ENCODE data around the gene CEP170B.

DNA sequence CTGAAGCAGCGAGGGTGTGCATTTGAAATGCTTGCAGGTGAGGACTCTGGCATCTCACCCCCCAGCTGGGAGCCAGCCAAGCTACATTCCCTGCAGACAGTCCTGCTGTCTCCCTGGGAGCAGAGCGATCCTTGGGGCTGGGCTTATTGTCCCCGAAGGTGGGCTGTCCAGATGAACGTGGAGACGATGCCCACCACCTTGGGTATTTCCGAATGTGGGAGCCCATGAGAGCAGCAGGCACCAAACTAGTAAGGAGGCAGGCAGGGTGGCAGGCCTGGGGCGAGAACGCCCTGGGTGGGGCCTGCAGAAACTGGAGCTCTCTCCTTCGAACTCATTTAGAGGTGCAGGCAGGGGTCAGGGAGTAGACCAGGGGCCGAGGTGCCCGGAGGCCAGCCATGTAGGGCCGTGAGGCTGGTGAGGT is 45.7 kb upstream of the CEP170B start:
- no peak for TF ChIP-seq JUN (IDR thresholded peaks at IDR 0.05; ENCODE audit: borderline replicate concordance, insufficient read depth, insufficient read length, low read depth)
- no peak for TF ChIP-seq CTCF (IDR thresholded peaks at IDR 0.05; ENCODE audit: extremely low read depth in 1 of 2, insufficient read depth in 1 of 2, low read depth in 1 of 2, low read length in 2 of 2)
- TF ChIP-seq EZH2 (IDR thresholded peaks at IDR 0.05; ENCODE audit: borderline replicate concordance, low read depth, low read length, severe bottlenecking) = no peak
- no peak for TF ChIP-seq POLR2A (IDR thresholded peaks at IDR 0.05; ENCODE audit: low read depth, low read length)
